MV-4-11 (cell line): ENCODE measurements around the gene GLP2R.
A peak's percentile ranks its signal among the peaks of the same experiment; 100 is the strongest.

Source experiments
- DNase-seq: peaks from one replicate; lab custom pipeline; 2025; lab: John Stamatoyannopoulos, UW

GLP2R gene

GRCh38 chr17:9922012-9922848, 96.5 kb downstream of the GLP2R start:
- DNase-seq, result no peak

DNA sequence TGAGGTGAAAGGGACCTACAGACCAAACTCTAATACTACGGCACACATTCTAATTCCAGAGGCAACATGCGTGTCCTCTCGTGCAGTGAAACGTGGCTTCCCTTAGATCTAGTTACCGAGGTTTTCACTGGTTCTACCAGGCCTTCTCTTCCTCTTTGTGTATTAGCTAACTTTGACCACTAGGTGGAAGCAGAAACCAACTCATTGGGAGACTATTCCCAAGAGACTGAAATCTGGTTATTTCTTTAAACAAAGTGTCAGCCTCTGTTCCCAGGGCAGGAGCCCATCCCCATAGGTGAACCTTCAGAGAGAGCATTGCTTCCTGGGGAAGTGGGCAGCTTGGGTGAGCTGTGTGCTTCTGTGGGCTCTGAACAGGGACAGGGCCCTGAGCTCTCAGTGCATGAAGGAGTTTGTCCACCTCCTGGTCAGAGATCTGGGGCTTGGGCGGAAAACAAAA, 99.0 kb downstream of the GLP2R start:
- peak; percentile 68 for DNase-seq

DNA sequence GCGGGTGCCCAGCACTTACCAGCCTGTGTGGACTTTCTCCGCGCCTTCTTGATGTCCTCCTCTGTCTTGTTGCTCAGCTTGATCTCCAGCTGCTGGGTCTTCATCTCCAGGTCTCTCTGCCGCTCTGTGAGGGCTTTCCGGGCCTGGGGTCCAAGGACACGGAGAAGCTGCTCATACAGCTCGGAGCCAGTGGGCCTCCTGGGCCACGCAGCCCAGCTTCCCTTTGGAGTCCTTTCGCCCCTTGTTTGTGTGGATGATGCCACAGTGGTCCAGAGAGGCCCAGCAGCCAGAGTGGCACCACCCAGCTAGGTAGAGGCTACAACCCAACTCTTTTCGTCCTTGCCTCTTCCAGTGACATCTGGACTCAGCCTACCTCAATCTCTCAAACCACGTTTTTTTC, 99.7 kb downstream of the GLP2R start:
- DNase-seq, result no peak

- no peak for DNase-seq
Observed at GRCh38 chr17:9926150-9926804, 100.6 kb downstream of the GLP2R start.

- no peak for DNase-seq
Observed at GRCh38 chr17:9928601-9929333, 103.0 kb downstream of the GLP2R start.

DNA sequence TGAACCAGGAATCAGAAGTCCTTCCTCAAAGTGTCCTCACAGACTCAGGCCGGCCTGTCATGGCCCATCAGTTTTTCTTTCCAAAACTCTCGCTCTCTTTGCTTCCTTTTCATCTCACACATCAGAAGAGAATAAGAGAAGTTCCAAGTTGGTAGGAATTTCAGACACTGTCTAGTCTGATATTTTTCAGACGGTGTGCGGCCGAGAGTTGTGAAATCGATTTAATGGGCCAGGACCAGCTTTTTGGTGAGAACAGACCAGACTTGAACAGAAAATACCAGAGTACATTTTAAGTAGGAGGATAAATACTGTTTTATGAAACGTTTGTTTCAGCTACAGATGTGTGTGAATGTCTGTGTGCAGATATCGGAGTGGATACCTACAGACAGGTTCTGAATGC, 104.1 kb downstream of the GLP2R start:
- no peak for DNase-seq

- DNase-seq, result no peak
Observed at GRCh38 chr17:9931144-9931741, 105.5 kb downstream of the GLP2R start.

DNA sequence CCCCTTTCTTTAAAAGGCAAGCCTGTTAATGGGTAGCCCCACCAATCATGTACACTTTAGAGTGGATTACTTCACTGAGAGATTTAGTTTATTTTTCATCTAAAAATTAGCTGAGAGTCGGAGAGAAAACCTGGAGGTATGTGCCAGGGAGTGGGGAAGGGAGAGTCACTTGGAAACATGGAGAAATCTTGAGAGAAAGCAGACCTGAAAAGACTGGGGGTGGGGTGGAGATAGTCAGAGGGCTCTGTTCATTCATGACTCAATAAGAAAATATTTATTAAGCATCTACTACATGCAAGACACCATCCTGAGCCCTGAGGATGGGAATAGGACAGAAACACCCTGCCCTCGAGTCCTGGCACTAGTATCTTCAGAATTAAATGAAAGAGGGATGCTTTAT, 106.8 kb downstream of the GLP2R start:
- no peak for DNase-seq

GRCh38 chr17:9934331-9934730, 108.6 kb downstream of the GLP2R start:
- DNase-seq, result no peak

- DNase-seq, result peak; percentile 66
Observed at GRCh38 chr17:9935408-9935807, 109.7 kb downstream of the GLP2R start.

GRCh38 chr17:9936095-9936494, 110.4 kb downstream of the GLP2R start:
- peak; percentile 69 for DNase-seq

DNA sequence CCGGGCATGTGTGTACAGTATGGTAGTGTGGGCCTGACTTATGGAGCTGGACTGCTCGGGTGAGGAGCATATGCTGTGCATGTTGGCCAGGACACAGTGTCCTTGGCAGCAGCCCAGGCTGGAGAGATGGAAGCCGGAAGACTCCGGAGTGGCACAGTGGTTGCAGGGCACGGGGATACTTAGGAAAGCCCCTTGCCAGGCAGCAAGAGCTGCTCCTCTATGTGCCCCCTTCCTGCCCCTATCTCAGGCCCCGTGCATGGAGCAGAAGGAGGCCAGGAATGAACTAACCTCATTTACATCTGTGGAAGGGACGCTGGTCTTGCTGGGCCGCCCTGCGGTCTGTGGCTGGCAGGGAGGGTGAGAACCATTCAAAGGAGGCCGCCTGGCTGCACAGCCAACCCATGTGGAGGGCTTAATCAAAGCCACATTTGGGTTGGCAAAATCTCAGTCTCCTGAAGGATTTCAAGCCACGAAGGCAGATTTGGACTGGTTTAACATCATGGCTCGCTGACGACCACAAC, 111.6 kb downstream of the GLP2R start:
- DNase-seq, result no peak

DNA sequence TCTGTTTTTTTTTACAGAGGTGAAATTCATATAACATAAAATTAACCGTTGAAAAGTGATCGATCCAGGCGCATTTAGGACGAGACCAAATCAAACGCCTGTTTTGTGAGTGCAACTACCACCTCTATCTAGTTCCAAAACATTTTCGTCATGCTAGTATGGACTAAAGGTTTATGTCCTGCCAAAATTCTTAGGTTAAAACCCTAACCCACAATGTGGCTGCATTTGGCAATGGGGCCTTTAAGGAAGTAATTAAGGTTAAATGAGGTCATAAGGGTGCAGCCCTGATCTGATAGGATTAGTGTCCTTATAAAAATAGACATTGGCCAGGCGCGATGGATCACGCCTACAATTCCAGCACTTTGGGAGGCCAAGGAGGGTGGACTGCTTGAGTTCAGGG, 112.2 kb downstream of the GLP2R start:
- peak; percentile 62 for DNase-seq

DNA sequence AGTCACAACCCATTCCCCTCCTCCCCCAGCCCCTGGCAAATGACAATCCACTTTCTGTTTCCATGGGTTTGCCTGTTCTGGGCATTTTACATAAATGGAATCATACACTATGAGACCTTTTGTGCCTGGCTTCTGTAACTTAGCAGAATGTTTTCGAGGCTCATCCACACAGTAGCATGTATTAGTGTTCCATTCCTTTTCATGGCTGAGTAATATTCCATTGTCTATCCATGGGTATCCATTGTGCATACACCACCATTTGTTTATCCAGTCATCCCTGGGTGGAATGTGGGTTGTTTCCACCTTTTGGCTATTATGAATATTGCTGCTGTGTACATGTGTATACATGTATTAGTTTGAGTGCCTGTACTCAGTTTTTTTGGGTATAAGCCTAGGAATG, 113.0 kb downstream of the GLP2R start:
- no peak for DNase-seq

- no peak for DNase-seq
Observed at GRCh38 chr17:9940841-9941240, 115.1 kb downstream of the GLP2R start.

GRCh38 chr17:9941305-9941704, 115.6 kb downstream of the GLP2R start:
- DNase-seq, result no peak
